ENCODE measurements around the gene NANOS3. TPM values are rescaled to one million over a fixed set of nuclear protein-coding genes. Genes with fewer than 3 reads are reported as not detected.

The NANOS3 gene
- total RNA-seq, 2 experiments from 2014 or later = 0.56 to 1.3 TPM

GRCh38 chr19:13880059-13881043, 3.4 kb downstream of the NANOS3 start:
- DNase-seq = peak; percentile 99
- H3K4me3 Mint-ChIP-seq = peak overlapping the region; percentile 47
- no peaks in the 10 kb centered on the region for H3K27me3 Mint-ChIP-seq
- ChIA-PET POLR2A (interaction anchor here (0.5 to 1.7 kb wide), 12 partner anchors 11 to 324 kb away, joined by 3 to 5 read pairs (median 3); partner anchors contain the start of genes BRME1, CC2D1A and RFX1), CTCF (interaction anchor here (0.5 to 6.2 kb wide), 25 partner anchors 13 to 291 kb away, joined by 3 to 76 read pairs (median 4); partner anchors contain the start of genes ASF1B, IL27RA and MISP3)
- no peaks in the 10 kb centered on the region for H3K9me3 Mint-ChIP-seq
- ATAC-seq = peak; percentile 96
- peaks cover 34% of the 10 kb centered on the region for H3K4me1 Mint-ChIP-seq (ENCODE audit: low read depth)
- intact Hi-C loops (cut with micrococcal nuclease) = loop anchor here (2.0 to 10.0 kb wide), 2 partner anchors 154 to 194 kb away; partner anchors contain the start of gene IL27RA
- peak overlapping the region; percentile 75 for H3K27ac Mint-ChIP-seq
- peak; percentile 99 for TF ChIP-seq CTCF (IDR thresholded peaks at IDR 0.05)
- no peaks in the 10 kb centered on the region for H3K36me3 Mint-ChIP-seq (ENCODE audit: low read depth)

GRCh38 chr19:13881251-13881691, 4.3 kb downstream of the NANOS3 start:
- Mint-ChIP-seq H3K27ac (peak overlapping the region; percentile 75), H3K27me3 (no peaks in the 10 kb centered on the region), H3K4me1 (ENCODE audit: low read depth) (peaks cover 41% of the 10 kb centered on the region), H3K9me3 (no peaks in the 10 kb centered on the region), H3K36me3 (ENCODE audit: low read depth) (no peaks in the 10 kb centered on the region), H3K4me3 (peak overlapping the region; percentile 39)
- POLR2A ChIA-PET = interaction anchor here (0.8 to 1.7 kb wide), 7 partner anchors 10 to 188 kb away, joined by 3 to 5 read pairs (median 3); partner anchors contain the start of genes BRME1, CC2D1A and RFX1
- peak; percentile 40 for DNase-seq
- TF ChIP-seq CTCF (IDR thresholded peaks at IDR 0.05) = no peak
- intact Hi-C loops (cut with micrococcal nuclease) = loop anchor here (2.0 to 10.0 kb wide), 2 partner anchors 154 to 194 kb away; partner anchors contain the start of gene IL27RA
- CTCF ChIA-PET = interaction anchor here (0.8 to 6.2 kb wide), 15 partner anchors 12 to 292 kb away, joined by 3 to 76 read pairs (median 5); partner anchors contain the start of genes ASF1B, IL27RA and MISP3
- ATAC-seq = no peak

- POLR2A ChIA-PET = interaction anchor here (0.9 to 1.7 kb wide), 4 partner anchors 24 to 107 kb away, joined by 3 to 4 read pairs (median 4); partner anchors contain the start of genes BRME1 and CC2D1A
Observed at GRCh38 chr19:13881692-13882418, 4.9 kb downstream of the NANOS3 start.

More at GRCh38 chr19:13881692-13882418, 4.9 kb downstream of the NANOS3 start:
- intact Hi-C loops (cut with micrococcal nuclease) = loop anchor here (2.0 to 10.0 kb wide), 2 partner anchors 153 to 193 kb away; partner anchors contain the start of gene IL27RA
- peaks cover 43% of the 10 kb centered on the region for H3K4me1 Mint-ChIP-seq (ENCODE audit: low read depth)
- no peak for TF ChIP-seq CTCF (IDR thresholded peaks at IDR 0.05)
- CTCF ChIA-PET = interaction anchor here (0.9 to 6.2 kb wide), 10 partner anchors 20 to 254 kb away, joined by 3 to 76 read pairs (median 6); partner anchors contain the start of genes ASF1B, IL27RA and MISP3
- DNase-seq (peak; percentile 70), ATAC-seq (peak; percentile 32)
- H3K27me3 Mint-ChIP-seq = no peaks in the 10 kb centered on the region
- H3K9me3 Mint-ChIP-seq = no peaks in the 10 kb centered on the region
- H3K4me3 Mint-ChIP-seq = peak overlapping the region; percentile 39
- H3K36me3 Mint-ChIP-seq (ENCODE audit: low read depth) = no peaks in the 10 kb centered on the region
- H3K27ac Mint-ChIP-seq = peak overlapping the region; percentile 75
